Effector memory CD4-positive, alpha-beta T cell (primary cell): ENCODE results near the gene GPRC5A.

Experiments used
- DNase-seq, 3 donors: peaks; one replicate each; pipeline ENCODE4 v3.0.0-alpha.2; 2020
- H3K27ac ChIP-seq: 2 replicates; pipeline ENCODE4 v1.7.0; 2013; ENCODE audit warnings: mild to moderate bottlenecking, low read length, moderate library complexity; ENCODE audit not compliant: insufficient read depth, poor library complexity, severe bottlenecking
- H3K27me3 ChIP-seq: replicated peaks from 2 replicates; pipeline ENCODE4 v1.7.0; 2013; ENCODE audit warnings: mild to moderate bottlenecking, low read length; ENCODE audit not compliant: insufficient read depth, control insufficient read depth, poor library complexity, severe bottlenecking
- H3K36me3 ChIP-seq: 2 replicates; pipeline ENCODE4 v1.7.0; 2013; ENCODE audit warnings: mild to moderate bottlenecking, low read length, moderate library complexity; ENCODE audit not compliant: control insufficient read depth, insufficient read depth
- H3K4me1 ChIP-seq: 2 replicates; pipeline ENCODE4 v1.7.0; 2013; ENCODE audit warnings: low read length, mild to moderate bottlenecking; ENCODE audit not compliant: control insufficient read depth, insufficient read depth, poor library complexity, severe bottlenecking
- H3K4me3 ChIP-seq: 2 replicates; pipeline ENCODE4 v1.7.0; 2013; ENCODE audit warnings: low read length, low read depth, mild to moderate bottlenecking; ENCODE audit not compliant: insufficient read depth, poor library complexity, severe bottlenecking
- H3K9me3 ChIP-seq: 2 replicates; pipeline ENCODE4 v1.7.0; 2013; ENCODE audit warnings: mild to moderate bottlenecking, low read length, moderate library complexity; ENCODE audit not compliant: control insufficient read depth

Gene GPRC5A

GRCh38 chr12:12936983-12937491 is 45.7 kb downstream of the GPRC5A start:
- Histone ChIP-seq H3K36me3 (no peaks in the 10 kb centered on the region), H3K27me3 (no peaks in the 10 kb centered on the region), H3K27ac (no peak overlapping the region), H3K4me1 (no peaks in the 10 kb centered on the region), H3K9me3 (no peaks in the 10 kb centered on the region), H3K4me3 (no peak overlapping the region)
- DNase-seq = no peak

- H3K4me1 ChIP-seq = no peaks in the 10 kb centered on the region
- H3K4me3 ChIP-seq = no peak overlapping the region
- no peaks in the 10 kb centered on the region for H3K9me3 ChIP-seq
- H3K27me3 ChIP-seq = no peaks in the 10 kb centered on the region
- H3K36me3 ChIP-seq = no peaks in the 10 kb centered on the region
- no peak for DNase-seq
- H3K27ac ChIP-seq = no peak overlapping the region
Observed at GRCh38 chr12:12938541-12938940, 47.2 kb downstream of the GPRC5A start.

GRCh38 chr12:12939888-12940287 is 48.5 kb downstream of the GPRC5A start:
- no peaks in the 10 kb centered on the region for H3K27me3 ChIP-seq
- no peak for DNase-seq

GRCh38 chr12:12941450-12942350 is 50.3 kb downstream of the GPRC5A start:
- no peaks in the 10 kb centered on the region for H3K27me3 ChIP-seq
- no peaks in the 10 kb centered on the region for H3K36me3 ChIP-seq
- no peak overlapping the region for H3K4me3 ChIP-seq
- H3K4me1 ChIP-seq = no peaks in the 10 kb centered on the region
- H3K9me3 ChIP-seq = no peaks in the 10 kb centered on the region
- no peak overlapping the region for H3K27ac ChIP-seq
- no peak for DNase-seq

More at GRCh38 chr12:12939888-12940287, 48.5 kb downstream of the GPRC5A start:
- Histone ChIP-seq H3K9me3 (no peaks in the 10 kb centered on the region), H3K27ac (no peak overlapping the region), H3K4me1 (no peaks in the 10 kb centered on the region), H3K36me3 (no peaks in the 10 kb centered on the region), H3K4me3 (no peak overlapping the region)

- Histone ChIP-seq H3K9me3 (no peaks in the 10 kb centered on the region), H3K27ac (no peak overlapping the region), H3K27me3 (no peaks in the 10 kb centered on the region), H3K4me1 (no peaks in the 10 kb centered on the region), H3K4me3 (no peak overlapping the region), H3K36me3 (no peaks in the 10 kb centered on the region)
- DNase-seq = no peak
Observed at GRCh38 chr12:12943586-12944260, 52.4 kb downstream of the GPRC5A start.

GRCh38 chr12:12945591-12945990 is 54.2 kb downstream of the GPRC5A start:
- Histone ChIP-seq H3K27ac (no peak overlapping the region), H3K4me1 (no peaks in the 10 kb centered on the region), H3K27me3 (no peaks in the 10 kb centered on the region), H3K36me3 (no peaks in the 10 kb centered on the region), H3K9me3 (no peaks in the 10 kb centered on the region), H3K4me3 (no peak overlapping the region)
- no peak for DNase-seq

GRCh38 chr12:12946686-12947355 is 55.5 kb downstream of the GPRC5A start:
- Histone ChIP-seq H3K4me3 (no peak overlapping the region), H3K9me3 (no peaks in the 10 kb centered on the region), H3K36me3 (no peaks in the 10 kb centered on the region), H3K4me1 (no peaks in the 10 kb centered on the region), H3K27me3 (no peaks in the 10 kb centered on the region), H3K27ac (no peak overlapping the region)
- no peak for DNase-seq

GRCh38 chr12:12947902-12948301 is 56.5 kb downstream of the GPRC5A start:
- H3K27ac ChIP-seq = no peak overlapping the region
- no peak overlapping the region for H3K4me3 ChIP-seq
- no peaks in the 10 kb centered on the region for H3K27me3 ChIP-seq
- H3K9me3 ChIP-seq = no peaks in the 10 kb centered on the region
- DNase-seq = no peak
- H3K4me1 ChIP-seq = no peaks in the 10 kb centered on the region
- no peaks in the 10 kb centered on the region for H3K36me3 ChIP-seq

- H3K4me1 ChIP-seq = no peaks in the 10 kb centered on the region
- H3K27ac ChIP-seq = no peak overlapping the region
- H3K9me3 ChIP-seq = no peaks in the 10 kb centered on the region
- H3K36me3 ChIP-seq = no peaks in the 10 kb centered on the region
- no peaks in the 10 kb centered on the region for H3K27me3 ChIP-seq
- DNase-seq = no peak
- H3K4me3 ChIP-seq = no peak overlapping the region
Observed at GRCh38 chr12:12951504-12951903, 60.1 kb downstream of the GPRC5A start.
